ENCODE data around the gene ELMOD1. TPM values are rescaled to one million over a fixed set of nuclear protein-coding genes. Genes with fewer than 3 reads are reported as not detected.

ELMOD1 gene
- total RNA-seq, 1 donor from 2014 or later = not detected

DNA sequence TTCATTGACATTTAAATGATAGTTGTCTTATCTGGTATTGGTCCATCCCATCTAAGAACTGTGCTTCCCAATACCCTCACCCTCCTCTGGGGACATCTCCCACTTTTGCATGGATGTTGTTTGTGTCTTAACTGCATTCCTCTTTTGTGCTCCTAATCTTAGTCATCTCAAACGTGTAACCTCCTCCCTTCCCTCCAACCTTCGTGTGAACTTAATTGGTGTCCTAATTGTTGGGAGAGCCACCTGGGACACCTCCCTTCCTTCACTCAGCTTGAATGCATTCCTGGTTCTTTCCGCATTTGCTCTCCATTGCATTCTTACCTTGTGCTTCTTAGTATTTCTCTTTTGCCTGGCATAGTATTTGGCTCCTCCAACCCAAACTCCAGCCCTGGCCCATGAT lies 9.8 kb upstream of the ELMOD1 start:
- intact Hi-C loops (cut with micrococcal nuclease) = no loop called here

DNA sequence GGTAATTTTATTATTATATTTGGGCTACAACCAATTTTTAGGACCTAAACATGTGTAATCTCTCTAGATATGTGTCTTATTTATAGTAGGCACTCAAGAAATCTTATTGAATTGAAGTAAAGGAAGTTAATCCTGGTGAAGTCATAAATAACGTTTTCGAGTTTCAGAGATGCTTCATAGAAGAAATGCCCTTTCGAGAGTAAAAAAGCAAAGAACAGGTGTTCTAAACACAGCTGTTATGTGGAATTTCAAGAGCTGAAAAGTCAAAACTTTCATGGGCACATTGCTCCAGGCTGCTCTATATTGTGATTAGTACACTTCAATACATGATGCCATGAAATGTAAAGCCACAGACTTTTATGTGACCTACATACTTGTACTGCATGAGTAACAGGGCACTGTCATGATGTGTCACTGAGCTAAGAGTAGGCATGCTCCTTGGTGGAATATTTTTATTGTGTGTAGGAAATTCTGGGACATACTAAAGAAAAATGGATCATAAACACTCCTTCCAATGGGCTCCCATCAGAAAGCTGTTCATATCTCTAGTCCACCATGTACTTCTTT lies 7.2 kb upstream of the ELMOD1 start:
- intact Hi-C loops (cut with micrococcal nuclease) = no loop called here

DNA sequence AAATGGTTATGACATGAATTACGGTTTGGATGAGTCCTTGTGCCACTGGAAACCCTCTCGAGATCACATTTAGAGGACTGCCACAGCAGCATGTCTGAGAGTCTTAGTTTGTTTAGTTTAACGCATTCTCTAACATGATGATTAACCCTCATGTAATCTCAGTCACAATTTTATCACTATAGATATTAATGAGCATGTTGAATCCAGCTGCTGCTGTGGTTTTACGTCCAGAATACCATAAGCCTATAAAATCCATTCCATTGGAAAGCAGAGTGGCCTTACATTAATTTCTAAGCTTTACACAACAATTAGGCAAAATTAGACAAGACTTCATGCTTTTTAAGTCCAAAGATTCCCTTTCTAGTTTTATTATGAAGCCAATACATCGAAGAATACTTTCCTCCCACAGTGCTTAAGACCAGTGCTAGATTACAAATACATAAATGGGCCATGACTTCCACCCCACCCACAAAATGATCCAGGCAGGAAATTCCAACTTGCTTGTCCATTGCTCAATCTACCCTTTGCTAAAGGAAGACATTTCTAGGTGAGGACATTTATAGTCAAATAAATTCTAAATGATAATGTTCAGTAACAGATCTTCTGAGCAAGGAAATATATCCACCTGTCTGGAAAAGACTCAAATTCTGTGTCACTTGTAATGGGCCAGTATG lies 3.5 kb upstream of the ELMOD1 start:
- intact Hi-C loops (cut with micrococcal nuclease) = no loop called here

DNA sequence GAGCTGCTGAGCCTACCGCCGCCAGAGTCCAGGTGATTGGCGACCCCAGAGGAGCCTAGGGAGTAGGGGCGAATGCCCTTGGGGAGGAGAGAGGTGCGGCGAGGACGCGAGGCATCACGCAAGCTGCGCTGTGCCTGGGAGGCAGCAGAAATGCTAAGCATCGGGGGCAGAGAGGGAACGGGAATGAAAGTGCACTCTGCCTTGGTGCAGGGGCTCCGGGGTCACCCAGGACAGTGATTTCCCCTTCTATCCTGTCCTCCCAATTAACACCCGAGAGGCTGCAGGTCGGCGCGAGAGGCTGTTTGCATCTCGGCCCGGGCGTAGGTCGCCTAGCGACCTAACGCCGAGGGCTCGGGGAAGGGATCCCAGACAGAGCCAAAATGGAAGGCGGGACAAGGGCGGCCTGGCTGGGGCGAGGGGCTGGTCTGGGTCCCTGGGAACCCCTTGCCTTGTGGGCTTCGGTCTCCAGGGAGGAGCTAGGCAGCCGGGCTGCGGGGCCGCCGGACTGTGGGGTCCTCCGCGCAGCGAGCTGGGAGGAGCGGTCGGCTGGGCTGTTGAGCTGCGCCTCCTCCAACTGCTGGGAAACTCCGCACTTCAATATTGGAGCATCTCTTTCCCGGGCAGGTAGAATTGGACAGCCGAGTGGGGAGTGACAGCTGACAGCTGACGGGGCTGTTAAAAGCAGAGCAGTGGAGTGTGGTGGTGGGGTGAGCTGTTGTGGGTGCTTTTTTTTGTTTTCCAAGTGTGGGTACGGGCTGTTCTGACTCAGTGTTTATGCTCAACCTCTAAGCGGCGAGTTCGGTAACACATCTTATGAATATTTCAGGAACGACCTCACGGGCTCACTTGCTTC lies 657 bp downstream of the ELMOD1 start:
- intact Hi-C loops (cut with micrococcal nuclease) = no loop called here

DNA sequence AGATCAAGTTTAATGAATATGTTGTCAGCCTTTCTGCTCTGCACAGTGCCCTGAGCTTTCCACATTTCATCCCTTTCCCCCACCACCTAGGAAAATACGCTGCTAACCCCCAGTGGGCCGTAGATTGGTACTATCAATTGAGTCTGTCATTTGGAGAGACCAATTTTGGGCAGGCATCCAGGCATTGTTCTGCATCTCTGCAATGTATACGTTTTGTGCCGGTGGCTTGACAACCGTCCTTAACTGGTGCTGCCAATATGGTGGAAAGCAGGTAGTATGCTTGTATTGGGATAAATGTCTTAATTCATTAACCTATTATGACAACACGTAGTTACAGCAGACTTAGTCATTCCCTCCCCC lies 1.3 kb downstream of the ELMOD1 start:
- intact Hi-C loops (cut with micrococcal nuclease) = no loop called here

DNA sequence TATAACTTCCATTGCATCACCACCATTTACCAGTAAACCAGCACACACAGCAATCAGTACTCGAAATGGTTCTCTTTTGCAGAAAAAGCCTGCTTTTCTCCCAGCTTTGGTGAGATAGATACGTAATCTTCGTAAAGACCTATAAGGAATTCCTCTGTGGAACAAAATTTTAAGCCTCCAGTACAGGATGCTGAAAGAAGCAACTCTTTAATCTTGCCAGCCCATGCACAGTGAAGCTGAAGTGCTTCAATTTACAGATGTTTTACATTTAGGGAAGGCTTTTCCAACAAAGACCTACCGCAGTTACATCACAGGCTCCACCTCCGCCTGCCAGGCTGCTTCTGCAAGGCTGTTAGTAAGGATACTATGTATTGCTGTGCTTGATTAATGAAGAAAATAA lies 1.9 kb downstream of the ELMOD1 start:
- intact Hi-C loops (cut with micrococcal nuclease) = no loop called here

DNA sequence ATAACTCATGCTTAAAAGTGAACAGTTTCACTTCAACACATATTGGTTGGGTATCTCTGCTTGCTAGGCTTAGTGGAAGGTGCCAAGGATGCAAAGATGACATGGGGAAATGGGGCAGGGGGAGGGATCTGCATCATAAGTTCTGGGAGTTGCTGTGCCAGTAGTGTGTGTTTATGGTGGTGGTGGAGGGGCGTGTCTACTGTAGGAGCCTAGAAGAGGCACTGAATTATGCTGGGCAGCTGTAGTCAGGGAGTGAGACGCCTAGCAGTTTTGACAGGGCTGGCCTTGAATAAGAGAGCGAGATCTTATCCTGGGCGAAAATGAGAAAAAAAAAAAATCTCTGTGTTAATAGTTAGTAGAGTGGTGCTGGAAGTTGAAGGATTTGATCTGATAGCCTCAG lies 3.0 kb downstream of the ELMOD1 start:
- intact Hi-C loops (cut with micrococcal nuclease) = no loop called here

DNA sequence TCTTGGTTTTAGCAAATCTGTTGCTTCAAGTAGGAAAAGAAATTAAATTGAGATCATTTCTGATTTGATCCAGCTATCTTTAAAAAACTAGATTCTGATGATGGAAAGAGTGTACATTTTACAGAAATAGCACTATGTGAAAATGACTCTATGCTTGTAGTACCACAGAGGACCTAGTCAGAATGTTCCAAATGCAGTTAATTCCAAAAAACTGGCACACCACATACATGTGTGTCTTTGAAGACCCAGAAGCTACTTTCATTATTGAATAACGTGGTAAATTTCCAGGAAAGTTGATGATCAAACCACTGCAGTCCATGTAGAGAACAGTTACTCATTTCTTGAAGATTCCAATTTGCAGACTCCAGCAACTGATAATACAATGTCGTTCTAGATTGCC lies 3.8 kb downstream of the ELMOD1 start:
- intact Hi-C loops (cut with micrococcal nuclease) = loop anchor here (5.0 kb wide), 1 partner anchor 32 kb away; no protein-coding TSS in a partner anchor

DNA sequence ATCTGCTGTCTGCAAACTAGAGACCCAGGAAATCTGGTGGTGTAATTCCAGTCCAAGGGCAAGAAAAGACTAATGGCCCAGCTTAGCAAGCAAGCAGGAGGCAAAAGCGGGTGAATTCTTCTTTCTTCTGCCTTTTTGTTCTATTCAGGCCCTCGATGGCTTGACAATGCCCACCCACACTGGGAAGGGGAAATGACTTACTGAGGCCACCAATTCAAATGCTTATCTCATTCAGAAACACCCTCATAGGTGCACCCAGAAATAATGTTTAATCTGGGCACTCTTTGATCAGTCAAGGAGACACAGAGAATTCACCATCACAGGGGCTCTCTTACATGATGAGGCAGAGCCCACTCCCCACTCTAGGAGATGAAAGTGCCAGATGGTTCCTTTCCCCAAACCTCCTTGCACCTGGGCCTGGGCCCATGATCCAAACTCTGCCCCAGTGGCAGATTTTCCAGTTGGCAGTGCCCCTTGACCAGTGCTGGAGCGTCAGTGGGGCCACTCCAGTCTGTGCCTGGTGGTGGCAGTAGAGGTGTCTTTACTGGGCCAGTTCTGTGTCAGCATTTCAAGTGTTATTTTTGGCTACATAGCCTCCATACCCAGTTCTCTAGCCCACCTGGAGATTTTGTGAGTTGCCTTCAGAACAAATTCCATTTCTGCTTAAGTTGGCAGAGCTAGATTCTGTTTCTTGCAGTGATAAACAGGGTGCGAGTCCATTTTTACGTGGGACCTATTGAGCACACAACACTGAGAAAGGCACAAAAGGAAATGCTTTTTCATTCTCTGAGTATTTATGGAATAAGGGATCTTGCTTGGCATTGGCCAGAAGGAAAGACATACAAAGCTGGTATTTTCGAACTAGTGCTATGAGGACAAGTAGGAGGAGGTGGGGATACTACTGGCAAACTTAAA lies 7.5 kb downstream of the ELMOD1 start:
- intact Hi-C loops (cut with micrococcal nuclease) = loop anchor here (5.0 kb wide), 1 partner anchor 36 kb away; no protein-coding TSS in a partner anchor

DNA sequence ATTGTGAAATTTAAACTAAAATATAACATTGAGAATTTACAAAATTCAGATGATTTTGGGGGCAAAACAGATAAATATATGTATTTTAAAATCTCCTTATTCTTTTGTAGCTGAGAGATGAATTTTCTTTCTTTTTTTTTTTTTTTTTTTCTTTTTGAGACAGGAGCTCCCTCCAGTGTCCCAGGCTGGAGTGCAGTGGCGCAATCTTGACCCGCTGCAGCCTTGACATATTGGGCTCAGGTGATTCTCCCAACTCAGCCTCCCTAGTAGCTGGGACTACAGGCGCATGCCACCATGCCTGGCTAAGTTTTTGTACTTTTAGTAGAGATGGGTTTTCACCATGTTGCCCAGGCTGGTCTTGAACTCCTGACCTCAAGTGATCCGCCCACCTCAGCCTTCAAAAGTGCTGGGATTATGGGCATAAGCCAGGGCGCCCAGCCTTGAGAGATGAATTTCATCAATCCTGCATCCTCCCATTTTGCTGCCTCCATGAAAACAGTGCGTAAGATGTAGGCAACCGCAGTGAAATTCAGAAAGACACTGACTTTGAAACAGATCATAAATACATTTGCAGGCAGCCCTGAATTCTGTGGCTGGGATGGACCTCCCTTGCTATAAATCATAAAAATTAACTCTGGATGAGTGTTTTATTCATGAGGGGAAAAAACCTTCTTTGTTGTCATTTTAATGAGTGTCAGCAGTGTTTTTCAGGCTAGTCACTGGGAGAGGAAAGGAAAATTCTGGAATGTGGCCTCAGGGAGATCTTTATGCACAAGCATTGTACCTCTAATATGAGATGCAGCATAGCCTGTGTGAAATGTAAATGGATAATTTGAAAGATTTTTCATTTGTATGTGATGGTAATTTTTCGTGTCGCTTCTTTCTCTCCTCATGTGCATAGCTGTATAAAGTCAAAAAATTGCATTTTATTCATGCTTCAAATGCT lies 14.4 kb downstream of the ELMOD1 start:
- intact Hi-C loops (cut with micrococcal nuclease) = no loop called here

DNA sequence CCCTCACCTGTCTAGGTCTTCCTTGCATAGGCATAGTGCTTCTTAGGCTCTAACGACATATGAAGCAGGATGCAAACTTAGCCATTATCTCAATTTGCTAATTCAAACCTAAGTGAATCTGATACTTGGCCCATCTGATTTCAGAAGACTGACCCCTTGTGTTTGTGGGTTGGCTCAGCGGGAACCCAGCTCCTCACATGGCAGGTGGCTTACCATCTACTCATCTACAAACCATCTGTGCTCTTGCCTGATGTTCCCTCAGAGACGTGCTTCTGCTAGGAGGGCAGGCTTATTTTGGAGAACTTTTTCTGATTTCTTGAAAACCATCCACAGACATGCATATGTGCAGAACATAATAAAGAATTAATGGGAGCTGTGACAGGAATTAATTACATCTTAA lies 15.2 kb downstream of the ELMOD1 start:
- intact Hi-C loops (cut with micrococcal nuclease) = no loop called here

DNA sequence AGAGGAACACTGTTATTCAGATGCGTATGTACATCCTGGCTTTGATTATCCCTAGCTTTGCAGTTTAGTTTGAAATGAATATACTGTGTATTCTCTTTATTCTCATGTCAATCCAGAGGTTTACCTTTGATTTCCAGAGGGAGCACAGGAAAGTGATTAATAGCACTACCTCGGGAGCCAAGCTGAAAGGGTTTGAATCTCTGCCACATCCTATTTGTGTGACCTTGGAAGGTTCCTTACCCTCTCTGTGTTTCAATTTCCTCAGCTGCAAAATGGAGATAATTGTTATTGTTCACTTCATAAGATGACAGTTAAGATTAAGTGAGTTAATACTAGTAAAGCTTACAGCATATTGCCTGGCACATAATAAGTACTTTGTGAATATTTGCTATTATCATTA lies 17.9 kb downstream of the ELMOD1 start:
- intact Hi-C loops (cut with micrococcal nuclease) = no loop called here

DNA sequence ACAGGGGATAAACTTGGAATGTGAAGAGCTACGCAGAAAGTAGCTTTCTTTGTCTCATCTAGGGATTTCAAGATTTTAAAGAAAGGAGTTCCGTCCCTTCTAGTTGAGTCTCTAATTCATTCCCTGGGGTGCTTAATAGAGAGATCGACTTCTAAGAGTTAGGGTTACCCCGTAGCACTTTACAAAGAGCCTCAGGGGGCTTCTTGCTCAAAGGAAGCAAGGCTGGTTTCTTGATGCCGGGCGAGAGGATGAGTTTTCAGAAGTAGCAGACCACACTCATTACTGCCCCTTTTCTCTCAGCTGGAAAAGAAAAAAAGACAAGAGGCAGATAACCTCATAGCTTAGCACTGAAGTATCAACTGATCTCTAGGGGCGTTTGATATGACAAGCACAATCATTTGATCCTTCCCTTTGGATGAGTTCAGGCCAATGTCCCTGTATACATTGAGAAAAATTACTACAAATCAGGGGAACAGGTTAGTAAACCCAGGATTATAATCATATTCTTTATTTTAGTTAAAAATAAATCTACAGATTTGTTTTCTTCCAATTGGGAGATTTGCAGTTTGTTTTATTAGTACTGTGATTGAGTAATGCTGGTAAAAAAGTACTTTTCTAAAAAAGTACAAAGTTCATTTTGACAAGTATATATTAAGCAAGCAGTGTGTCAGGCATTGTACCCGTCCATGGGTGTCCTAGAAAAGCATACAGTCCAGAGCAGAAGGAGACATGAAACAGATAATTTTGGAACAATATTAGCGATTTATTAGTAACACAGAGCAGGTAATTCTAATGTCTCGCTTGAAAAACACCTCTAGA lies 18.7 kb downstream of the ELMOD1 start:
- intact Hi-C loops (cut with micrococcal nuclease) = no loop called here

DNA sequence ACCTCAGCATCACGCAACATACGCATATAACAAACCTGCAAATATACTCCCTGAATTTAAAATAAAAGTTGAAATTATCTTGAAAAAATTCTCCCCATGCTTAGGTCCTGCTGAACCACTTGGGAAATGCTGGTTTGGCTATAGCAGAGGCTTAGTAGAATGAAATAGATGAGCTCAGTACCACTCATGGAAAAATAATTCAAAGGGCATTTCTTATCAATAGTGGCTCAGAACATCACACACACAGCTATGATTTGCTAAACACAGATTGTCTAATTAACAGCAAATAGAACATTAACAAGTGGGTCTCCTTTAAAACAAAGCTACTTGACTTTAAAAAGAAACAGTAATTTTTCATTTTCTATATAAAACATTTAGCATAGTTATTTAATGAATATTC lies 21.5 kb downstream of the ELMOD1 start:
- intact Hi-C loops (cut with micrococcal nuclease) = no loop called here

DNA sequence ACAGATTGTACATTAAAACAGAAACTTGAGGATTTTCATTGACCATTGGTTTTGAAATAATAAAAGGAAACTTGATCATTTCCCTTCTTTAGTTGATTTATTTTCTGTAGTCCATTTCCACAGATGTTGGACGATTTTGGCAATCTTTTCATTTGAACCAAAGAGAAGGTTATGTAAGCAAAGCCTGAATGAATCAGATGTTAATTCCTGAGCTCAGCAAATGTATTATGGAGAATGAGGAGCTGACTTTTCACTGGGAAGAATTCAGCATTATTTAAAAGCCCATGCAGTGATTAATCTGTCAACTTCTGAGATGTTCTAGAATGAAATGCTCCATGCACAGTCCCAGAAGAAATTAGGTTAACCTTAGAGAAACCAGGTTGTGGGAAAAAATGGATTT lies 29.0 kb downstream of the ELMOD1 start:
- intact Hi-C loops (cut with micrococcal nuclease) = no loop called here

DNA sequence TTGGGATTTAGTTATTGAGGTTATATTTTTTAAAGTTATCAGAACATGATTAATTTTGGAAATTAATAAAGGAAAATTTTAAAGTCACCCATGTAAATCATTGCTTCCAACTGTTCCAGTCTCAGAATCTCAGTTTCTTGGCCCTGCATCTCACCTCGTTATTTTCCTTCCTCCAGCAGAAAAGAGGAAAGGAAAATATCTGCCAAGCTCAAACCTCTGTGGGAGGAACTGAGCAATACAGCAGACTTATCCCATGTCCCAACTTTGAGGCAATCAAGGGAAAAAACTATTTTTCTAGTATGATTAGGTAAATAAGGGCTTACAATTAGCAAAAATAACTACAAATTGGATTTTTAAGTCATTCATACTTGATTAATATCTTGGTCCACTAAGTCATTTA lies 30.1 kb downstream of the ELMOD1 start:
- intact Hi-C loops (cut with micrococcal nuclease) = no loop called here

DNA sequence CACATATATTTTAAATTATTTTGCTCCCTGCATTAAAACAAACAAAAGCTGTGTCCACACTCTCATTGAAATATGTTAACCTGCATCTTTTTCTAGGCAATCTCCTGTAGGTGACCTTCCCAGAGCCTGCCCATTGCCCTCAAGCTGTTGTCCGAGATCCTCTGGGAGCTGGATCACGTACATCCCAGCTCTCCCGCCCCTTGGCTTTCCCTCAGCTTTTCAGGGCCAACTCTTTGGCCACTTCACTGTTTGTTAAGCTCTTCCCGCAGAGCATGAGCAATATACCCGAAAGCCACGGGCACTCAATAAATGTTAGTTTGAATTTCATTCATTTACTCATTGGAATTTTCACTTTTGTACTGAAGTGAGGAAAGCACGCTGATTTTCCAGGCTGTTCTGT lies 32.2 kb downstream of the ELMOD1 start:
- intact Hi-C loops (cut with micrococcal nuclease) = no loop called here

DNA sequence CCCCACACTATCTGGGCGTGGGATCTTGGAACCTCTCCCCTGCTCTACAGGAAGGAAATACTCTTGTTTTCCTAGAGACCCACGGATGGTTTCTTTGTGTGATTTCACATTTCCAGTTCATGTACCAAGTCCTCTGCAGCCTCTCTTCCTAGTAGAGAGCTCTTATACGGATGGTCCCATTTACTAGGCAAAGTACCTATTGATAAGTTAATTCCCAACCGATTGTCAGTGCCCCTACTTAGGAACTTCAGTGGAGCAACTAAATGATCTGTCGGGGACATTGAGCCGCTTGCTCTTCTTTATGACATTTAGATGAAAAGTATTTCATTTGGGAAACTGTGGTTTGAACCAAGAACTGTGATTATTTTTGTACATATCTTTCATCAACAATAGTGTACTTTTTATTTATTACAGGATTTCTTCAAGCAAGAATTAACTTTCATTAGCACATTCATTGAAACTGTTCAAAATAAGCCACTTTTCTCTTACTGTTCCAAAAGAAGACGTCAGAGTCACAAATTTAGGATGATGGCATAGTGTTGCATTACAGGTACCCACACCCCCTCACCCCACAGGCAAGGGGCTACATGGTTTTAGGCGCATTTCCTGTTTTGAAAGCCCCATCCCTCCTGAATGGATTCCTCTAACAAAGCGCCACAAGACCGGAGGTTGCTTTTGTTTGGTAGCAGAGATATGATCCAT lies 34.2 kb downstream of the ELMOD1 start:
- intact Hi-C loops (cut with micrococcal nuclease) = no loop called here

DNA sequence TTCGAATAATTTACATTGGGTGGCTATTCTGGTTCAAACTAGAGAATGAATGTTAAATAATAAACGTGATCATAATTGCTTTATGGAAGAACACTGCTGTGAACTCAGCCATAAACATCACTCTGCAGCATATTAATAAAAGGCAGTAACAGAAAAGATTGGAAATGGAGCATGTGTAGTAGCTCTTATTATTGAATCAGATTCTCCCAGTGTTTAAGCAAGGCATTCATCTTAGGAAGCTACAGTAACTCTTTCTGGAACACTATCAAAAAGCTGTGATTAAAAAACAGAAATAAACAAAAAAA lies 34.7 kb downstream of the ELMOD1 start:
- intact Hi-C loops (cut with micrococcal nuclease) = no loop called here

Measured in T-helper 2 cell treated with Interferon-gamma antibody and Interleukin-4, amounts not matched to agents 100 ng/mL and 5 ng/mL, for 36 hours (primary cell).